LNCaP clone FGC (cell line): Measurements from ENCODE around the gene DEDD.
"Not testable (repeated sequence)": the region's sequence is repeated elsewhere in the genome, so short reads cannot be mapped to it uniquely, and the experiment has no call there.

ENCODE experiments used
- DNase-seq: peaks from one replicate; pipeline ENCODE4 v3.0.0-alpha.2; 2011; ENCODE audit warnings: low read depth
- H3K4me3 ChIP-seq: 2 replicates; pipeline ENCODE4 v1.5.1; 2011; ENCODE audit warnings: mild to moderate bottlenecking, low read depth, low read length, control low read depth
- TF ChIP-seq, protein P1 (sequence below): IDR thresholded peaks from 2 replicates; pipeline ENCODE4 v1.5.1; 2012; ENCODE audit warnings: mild to moderate bottlenecking; ENCODE audit not compliant: control insufficient read depth, insufficient read depth; ENCODE audit errors: extremely low read depth

The DEDD gene

DNA sequence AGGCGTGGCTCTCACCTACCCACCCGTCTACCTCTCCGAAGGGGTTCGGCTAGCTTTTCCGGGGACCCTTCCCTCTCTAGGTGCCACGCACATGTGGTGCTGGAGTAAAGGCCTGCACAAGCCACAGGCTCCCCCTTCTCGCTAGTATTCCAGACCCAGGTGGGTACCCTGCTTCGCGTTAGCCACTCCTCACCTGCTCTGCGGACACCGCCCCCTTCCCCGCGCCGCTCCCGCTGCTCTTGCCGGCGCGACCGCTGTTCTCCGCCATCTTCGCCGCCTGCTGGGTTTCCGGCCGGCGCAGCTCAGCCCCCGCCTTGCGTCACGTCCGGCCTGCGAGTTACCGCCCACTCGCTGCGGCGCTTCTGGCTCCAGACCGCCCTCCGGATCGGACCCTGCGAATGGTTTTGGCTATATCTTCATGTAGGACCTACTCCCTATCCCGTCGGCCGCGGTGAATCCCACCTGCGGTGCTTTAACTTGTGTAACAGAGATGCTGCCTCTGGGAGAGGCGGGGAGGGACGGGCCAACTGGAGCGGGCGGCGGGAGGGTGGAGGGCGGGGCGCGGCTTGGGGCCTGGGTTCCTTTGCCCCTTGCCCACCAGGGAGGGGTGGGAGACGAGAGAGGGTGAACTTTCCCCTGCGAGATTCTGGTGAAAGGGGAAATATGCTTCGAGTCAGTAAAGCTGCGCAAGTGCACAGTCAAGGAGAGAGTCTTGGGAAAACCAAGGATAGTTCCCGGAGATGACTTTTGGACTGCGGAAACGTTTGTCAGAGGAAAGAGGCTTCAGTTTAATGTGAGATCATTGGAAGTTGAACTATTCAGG, 14.5 kb downstream of the DEDD start, which contains the start of the genes NIT1 and PFDN2:
Gene NIT1, plus strand, starts transcription at position 347 of the 823 bp plus-strand sequence. Its CDS starts 72 bp downstream, at position 419.
Gene PFDN2, minus strand, starts transcription at position 279 of the 823 bp plus-strand sequence. Its CDS starts 11 bp downstream, at position 268.
- DNase-seq = peak; percentile 37
- peak within 1 kb of the TSS; percentile 100 for H3K4me3 ChIP-seq
- TF ChIP-seq, protein P1, sequence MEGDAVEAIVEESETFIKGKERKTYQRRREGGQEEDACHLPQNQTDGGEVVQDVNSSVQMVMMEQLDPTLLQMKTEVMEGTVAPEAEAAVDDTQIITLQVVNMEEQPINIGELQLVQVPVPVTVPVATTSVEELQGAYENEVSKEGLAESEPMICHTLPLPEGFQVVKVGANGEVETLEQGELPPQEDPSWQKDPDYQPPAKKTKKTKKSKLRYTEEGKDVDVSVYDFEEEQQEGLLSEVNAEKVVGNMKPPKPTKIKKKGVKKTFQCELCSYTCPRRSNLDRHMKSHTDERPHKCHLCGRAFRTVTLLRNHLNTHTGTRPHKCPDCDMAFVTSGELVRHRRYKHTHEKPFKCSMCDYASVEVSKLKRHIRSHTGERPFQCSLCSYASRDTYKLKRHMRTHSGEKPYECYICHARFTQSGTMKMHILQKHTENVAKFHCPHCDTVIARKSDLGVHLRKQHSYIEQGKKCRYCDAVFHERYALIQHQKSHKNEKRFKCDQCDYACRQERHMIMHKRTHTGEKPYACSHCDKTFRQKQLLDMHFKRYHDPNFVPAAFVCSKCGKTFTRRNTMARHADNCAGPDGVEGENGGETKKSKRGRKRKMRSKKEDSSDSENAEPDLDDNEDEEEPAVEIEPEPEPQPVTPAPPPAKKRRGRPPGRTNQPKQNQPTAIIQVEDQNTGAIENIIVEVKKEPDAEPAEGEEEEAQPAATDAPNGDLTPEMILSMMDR = no peak

DNA sequence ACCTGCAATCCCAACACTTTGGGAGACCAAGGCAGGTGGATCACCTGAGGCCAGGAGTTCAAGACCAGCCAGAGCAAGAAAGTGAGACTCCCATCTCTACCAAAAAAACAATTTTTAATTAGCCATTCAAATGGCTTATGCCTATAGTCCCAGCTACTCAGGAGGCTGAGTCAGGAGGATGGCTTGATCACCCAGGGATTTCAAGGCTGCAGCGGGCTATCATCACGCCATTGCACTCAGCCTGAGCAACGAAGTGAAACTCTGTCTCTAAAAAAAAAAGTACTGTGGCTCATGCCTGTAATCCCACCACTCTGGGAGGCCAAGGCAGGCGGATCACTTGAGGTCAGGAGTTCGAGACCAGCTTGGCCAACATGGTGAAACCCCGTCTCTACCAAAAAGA, 16.5 kb downstream of the DEDD start:
- not testable (repeated sequence) for H3K4me3 ChIP-seq, DNase-seq

DNA sequence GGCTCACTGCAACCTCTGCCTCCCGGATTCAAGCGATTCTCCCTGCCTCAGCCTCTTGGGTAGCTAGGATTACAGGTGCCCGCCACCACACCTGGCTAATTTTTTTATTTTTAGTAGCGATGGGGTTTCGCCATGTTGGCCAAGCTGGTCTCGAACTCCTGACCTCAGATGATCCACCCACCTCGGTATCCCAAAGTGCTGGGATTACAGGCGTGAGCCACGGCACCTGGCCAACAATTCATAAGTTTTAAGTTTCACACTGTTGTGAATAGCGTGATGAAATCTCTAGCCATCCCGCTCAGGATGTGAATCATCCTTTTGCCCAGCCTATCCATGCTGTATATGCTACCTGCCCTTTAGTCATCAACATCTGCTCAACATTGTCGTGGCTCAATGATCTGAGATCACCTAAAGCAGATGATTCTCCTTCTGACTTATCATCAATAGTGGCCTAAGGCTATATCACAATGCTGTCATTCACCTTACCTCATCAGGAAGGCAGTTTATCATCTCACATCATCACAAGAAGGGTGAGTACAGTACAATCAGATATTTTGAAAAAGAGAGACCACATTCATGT, 17.2 kb downstream of the DEDD start:
- TF ChIP-seq, protein P1 = no peak
- no peak for DNase-seq
- H3K4me3 ChIP-seq = no peak overlapping the region

DNA sequence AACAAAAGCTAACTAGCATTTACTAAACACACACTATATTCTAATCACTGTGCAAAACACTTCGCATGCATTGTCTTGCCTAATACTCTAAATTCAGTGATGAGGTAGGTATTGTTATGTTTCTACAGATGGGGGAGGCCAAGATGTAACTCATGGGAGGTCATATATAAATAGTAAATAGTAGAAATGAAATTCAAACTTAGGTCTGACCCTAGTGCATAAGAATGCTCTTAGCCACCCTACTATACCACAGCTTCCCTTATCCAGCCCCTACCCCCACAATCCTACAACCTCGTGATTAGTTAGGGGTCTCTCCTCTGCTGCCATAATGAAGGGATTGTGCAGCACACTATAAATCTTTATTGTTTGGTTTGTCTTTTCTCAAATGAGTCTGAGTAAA, 17.9 kb downstream of the DEDD start:
- DNase-seq = no peak
- no peak overlapping the region for H3K4me3 ChIP-seq
- TF ChIP-seq, protein P1 = no peak

DNA sequence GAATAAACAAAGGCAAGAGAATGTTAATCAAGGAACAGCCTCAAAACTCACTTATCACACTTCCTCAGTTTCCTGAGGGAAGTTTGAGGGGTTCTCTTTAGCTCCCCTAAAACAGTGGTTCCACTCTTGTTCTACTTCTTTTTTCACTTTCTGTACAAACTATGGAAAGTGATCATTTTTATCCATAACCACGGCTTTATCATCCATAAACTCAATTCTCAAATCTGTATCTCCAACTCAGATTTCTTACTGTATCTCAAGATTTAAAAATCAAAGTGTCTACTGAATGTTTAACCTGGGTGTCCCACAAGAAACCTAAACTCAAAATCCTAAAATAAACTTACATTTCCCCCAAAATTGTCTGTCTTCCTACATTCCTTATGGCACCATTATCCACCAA, 18.6 kb downstream of the DEDD start:
- H3K4me3 ChIP-seq = no peak overlapping the region
- TF ChIP-seq, protein P1 = no peak
- no peak for DNase-seq

DNA sequence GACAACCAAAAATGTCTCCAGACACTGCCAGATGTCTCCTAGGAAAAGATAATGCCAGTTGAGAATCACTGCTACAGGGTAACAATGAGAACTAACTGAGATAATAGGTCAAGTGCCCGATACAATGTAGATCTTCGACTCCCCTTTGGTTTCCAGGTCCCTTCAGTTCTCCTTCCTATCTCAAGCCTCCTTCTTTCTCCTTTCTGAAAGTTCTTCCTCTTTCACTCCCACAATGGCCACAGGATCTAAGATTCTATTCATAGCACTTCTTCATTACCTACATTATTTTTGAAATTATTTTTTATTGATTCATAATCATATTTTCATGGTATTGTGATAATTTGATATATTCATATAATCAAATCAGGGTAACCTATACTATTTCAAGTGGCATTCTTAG, 20.9 kb downstream of the DEDD start:
- H3K4me3 ChIP-seq = no peak overlapping the region
- DNase-seq = no peak
- TF ChIP-seq, protein P1 = no peak

DNA sequence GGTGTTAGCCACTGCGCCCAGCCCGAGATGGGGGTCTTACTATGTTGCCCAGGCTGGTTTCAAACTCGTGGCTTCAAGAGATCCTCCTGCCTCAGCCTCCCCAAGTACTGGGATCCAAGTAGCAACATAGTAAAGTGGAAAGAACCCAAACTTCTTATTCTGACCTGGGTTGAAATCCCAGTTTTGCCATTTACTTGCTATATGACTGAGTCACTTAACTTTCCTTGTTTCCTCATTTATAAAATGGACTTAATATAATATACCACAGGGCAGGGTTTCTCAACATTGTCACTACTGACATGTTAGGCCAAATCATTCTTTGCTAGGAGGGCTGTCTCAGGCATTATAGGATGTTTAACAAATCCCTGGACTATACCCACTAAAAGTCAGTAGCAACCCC, 21.4 kb downstream of the DEDD start:
- no peak for DNase-seq
- no peak overlapping the region for H3K4me3 ChIP-seq
- TF ChIP-seq, protein P1 = no peak
